HuH-7 (cell line): ENCODE measurements around the gene FCN3.

Experiments used
- DNase-seq: peaks from one replicate; pipeline ENCODE4 v3.0.0; 2011; ENCODE audit warnings: low spot score

Gene FCN3

DNA sequence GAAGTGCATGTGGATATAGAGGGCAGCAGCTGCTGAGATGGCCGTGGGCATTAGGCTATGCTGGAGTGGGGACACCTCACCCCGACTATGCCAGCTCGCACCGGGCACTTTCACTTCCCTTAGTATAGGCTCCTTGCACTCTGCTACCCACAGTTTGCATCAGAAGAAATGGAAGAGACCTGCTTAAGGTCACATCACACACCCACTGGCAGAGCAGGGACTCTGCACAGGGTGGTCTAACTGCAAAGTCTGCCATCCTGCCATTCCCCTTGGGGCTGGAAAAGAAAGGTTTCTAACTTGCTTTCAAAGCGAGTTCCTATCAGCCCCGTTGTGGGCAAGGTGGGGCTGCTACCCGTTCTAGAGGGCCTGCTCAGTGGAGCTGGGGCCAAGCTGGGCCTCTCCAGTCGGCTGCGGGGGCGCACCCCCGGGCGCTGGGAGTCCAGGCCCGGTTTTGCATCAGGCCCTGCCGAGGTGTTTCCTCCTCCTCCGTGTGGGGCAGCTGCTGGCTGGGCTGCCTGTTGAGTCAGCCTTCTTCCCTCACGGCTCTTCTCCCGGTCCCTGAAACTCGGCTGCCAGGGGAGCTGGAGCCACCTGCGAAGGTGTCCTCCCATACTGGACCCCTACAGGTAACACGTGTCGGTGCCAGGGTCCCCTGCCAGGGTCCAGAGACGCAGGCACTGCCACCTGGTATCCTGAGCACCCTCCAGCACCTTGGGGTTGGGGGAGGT is 32.9 kb downstream of the FCN3 start, which contains the start of gene SYTL1:
Gene SYTL1, plus strand, starts transcription at position 498 of the 728 bp plus-strand sequence. CDS start 3,313 bp downstream, outside the sequence.
- DNase-seq = no peak

DNA sequence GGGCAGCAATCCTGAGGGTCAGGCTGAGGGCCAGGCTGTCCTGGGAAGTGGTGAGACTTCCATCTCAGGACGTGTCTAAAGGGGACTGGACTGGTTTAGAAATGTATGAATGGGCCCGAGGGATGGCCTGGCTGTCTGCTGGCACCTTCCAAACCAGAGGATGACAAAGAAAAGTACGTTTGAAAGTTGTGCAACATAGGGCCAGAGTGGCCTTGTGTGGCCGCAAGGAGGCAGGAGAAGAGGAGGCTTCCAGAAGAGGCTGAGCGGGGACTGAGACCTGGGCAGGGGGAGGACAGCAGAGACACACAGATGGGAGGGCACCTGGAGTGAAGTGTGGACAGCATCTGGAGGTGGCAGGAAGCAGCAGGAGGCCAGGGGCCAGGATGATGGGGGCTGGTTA is 35.4 kb downstream of the FCN3 start:
- no peak for DNase-seq

DNA sequence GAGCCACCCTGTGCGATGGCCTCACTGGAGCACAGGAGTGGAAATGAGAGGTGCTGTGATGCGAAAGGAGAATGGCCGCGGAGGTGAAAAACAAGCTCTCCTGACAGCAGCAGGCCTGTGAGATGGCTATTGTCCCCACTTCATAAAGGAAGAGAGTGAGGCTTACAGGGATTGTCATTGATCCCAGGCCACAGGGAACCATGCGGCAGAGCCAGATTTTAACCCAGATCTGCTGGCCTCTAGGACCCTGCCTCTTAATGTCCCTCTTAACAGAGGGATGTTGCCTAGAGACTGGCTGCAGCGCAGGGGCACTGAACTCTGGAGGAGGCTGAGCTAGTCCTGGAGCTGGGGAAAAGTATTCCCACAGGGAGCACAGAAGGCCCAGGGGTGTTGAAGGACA is 35.9 kb downstream of the FCN3 start:
- no peak for DNase-seq

DNA sequence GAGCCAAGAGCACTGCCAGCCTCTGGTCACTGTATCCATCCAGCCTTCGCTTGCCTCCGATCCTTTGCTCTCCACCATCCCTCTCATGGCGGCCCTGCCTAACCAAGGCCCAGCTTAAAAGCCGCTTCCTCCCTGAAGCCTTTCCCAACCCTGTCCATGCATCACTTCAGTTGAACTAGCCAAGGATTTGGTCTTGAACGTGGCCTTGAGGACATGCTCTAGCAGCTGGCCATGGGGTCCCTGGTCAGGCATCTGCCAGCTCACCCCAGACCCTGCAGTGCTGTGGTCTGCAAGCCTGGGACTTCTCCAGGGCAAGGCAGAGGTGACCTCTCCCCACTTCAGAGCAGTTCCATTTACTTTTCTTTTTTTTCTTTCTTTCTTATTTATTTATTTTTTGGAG is 37.9 kb downstream of the FCN3 start:
- no peak for DNase-seq

DNA sequence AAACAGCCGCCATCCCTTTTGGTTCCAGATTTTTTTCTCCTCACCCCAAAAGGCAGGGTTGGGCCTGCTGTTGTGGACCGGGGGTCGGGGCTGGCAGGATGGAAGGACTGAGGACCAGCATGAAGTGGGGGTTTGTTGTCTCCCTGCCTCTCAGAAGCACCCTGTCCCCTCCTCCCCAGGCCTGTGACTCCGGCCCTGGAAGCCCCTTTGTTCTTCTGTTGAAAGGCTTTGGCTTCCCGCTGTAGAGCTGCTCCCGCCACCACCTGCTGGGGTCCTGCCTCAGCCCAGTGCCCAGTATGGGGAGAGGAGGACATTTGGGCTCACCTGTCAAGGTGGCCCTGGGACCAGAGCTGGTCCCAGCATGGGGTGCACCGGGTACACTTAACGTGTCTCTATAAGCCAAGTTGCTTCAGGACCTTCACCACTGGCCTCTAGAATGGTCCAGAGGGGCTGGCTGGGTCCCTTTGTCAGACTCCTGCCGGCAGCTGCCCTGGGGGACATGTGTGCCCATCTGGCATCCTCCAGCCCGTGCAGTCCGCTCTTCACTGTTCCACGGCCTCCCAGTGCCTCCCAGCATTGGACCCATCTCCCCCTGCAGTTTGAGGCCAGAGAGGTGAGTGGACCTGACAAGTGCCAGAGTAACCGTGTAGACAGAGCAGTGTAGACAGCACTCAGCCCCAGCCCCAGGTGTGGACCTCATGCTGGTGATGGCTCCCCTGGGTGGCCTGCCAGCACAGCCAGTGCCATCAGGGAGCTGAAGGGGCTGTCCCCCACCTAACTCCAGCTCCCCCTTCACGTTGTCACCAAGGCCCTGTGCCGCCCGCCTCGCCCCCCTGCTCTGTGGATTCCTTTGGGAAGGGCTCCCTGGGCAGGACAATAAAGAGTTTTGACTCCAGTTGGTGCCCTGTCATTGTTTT is 38.9 kb downstream of the FCN3 start:
- no peak for DNase-seq

DNA sequence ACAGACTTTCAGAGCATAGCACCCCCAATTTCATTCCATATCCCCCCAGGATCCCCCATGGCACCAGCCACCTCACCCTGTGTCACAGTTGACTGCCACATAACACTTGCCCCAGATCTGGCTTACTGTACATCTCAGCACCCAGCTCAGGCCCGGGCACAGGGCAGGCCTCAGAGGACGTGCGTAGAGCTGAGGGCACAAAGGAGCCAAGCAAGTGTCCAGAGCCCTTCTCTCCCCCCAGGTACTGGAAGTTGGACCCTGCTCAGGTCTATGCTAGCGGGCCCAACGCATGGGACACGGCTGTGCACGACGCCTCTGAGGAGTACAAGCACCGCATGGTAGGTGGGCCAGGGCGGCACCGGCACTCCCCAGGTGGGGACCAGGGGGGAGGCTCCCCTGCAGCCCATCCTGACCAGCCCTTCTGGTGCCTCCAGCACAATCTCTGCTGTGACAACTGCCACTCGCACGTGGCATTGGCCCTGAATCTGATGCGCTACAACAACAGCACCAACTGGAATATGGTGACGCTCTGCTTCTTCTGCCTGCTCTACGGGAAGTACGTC is 40.8 kb downstream of the FCN3 start:
- DNase-seq = no peak

DNA sequence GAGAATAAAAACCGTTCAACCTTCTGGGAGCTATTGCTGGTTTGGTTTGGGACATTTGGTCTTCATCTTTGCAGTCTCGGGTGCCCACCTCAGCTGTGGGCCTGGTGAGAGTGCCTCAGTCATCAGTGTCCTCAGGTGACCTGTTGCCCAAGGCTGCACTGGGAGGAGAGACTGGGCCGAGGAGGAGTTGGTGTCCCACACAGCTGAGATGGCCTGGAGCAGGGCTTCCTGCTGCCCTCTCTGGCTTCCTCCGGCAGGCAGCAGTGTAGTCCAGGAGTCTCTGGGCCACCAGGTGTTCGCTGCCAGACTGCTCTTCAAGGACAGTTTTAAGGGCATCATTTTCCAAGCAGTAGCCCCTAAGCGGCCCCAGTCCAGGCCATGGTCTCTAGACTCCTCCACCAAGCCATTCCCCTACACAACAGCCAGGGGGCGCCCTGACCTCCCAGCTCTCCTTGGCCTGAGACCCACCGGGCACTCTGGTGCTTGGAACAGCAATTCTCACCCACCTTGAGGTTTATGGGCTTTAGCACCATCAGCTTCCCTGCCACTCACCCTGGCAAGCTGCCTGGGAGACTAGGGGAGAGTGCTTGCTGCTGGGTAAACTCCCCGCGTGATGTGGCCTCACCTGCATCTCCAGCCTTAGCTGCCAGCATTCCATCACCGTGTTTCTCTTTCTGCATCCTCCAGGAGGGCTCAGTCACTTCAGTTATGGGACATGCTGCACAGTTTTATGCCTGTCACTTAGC is 41.9 kb downstream of the FCN3 start:
- DNase-seq = peak; percentile 88

DNA sequence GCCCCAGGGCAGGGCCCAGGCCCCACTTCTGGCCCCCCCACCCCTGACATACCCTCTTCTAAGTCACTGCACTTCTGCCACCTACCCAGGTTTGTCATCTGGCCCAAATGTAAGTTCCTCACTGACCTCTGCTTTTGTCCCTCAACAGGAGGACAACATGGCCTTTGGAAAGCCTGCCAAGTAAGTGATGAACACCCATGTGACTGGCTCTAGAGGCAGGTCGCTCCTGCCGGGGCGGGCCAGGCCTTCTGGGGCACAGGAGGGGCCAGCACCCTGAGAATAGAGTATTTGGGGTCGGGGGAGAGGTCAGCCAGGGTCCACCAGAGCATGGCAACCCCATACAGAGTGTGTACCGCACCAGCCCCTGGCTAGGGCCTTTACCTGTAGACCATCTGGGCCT is 42.7 kb downstream of the FCN3 start:
- no peak for DNase-seq

DNA sequence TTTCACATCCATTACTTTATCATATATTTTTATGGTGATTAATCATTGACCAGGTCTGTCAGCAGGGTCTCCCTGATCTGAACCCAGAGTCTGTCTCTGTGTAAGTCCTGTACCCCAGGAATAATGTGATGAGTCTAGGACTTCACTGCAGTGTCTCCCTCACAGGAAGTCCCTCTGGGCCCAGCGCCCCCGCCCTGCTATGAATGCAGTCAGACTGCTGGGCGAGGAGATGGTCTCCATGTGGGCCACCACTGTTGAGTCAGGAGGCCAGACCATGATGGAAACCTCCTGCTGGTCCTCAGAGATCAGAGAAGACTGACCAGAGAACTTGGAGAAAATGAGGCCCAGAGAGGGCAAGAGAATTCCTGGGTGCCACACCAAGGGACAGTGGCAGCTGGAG is 43.2 kb downstream of the FCN3 start:
- no peak for DNase-seq

DNA sequence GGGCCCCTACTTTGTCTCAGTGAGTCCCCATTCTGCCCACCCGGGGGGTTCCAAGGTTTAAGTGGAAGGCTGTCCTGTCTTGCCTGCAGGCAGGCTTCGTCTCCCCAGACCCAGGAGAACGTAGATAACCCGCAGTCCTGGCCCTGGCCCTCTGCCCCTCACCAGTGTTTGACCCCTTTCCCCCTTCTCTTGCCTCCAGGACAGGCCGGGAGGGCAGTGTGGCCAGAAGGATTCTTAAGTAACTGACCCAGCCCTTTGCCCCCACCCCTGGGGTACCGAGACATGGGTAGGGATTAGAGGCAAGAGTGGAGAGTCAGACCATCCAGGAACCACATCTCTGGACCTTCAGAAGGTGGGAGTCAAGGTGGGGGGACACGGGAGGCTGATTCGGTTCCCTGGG is 43.8 kb downstream of the FCN3 start:
- DNase-seq = no peak

DNA sequence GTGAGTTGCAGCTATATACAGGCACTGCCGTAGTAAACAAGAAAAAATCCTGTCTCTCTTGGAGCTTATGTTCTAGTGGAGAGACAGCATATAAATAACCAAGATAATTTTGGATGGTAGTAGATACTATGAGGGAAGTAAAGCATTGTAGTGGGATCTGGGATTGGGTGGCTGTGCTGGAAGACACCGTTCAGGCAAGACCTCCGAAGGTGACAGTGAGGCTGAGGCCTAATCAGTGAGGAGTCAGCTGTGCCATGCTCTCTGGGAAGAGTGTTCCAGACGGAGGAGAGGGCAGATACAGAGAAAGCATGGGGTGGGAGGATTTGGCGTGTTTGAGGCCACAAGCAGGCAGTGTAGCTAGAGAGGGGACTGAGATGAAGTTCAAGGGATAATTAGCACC is 46.7 kb downstream of the FCN3 start:
- DNase-seq = no peak

DNA sequence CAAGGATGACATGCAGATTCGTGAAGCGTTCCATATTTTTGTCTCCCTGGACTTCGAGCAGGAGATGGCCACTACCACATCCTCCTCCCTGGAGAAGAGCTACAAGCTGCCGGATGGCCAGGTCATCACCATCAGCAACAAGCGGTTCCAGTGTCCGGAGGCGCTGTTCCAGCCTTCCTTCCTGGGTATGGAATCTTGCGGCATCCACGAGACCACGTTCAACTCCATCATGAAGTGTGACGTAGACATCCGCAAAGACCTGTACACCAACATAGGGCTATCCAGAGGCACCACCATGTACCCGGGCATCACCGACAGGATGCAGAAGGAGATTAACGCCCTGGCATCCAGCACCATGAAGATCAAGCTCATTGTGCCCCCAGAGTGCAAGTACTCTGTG is 49.3 kb downstream of the FCN3 start:
- DNase-seq = no peak

DNA sequence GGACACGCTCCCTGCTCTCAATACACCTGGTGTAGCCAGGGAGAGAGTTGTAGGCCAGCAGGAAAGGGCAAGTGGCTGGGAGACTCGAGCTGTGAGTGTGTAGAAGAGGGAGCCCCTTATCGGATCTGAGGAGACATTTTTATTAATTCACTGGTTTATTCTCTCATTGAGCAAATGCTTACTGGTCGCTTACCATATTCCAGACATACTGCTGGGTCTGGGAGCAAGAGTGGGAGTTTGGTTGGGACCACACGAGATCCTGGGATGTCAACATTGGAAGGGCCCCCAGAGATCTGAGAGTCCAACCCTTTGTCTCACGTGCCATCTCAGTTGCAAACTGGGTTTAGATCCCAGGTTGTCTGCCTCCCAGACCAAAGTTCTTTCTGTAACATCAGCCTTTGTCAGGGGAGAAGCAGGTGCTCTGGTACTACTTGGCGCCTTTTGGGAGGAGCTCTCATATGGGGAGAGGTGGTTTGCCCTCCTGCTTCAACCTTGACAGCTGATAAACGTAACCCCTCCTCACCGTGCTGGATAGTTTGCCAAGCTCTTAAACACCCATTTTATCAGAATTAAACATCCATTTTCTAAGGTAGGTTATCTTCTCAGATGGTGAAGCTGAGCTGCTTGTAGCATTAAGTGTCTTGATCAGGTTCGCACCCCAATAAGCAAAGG is 51.9 kb downstream of the FCN3 start:
- no peak for DNase-seq

DNA sequence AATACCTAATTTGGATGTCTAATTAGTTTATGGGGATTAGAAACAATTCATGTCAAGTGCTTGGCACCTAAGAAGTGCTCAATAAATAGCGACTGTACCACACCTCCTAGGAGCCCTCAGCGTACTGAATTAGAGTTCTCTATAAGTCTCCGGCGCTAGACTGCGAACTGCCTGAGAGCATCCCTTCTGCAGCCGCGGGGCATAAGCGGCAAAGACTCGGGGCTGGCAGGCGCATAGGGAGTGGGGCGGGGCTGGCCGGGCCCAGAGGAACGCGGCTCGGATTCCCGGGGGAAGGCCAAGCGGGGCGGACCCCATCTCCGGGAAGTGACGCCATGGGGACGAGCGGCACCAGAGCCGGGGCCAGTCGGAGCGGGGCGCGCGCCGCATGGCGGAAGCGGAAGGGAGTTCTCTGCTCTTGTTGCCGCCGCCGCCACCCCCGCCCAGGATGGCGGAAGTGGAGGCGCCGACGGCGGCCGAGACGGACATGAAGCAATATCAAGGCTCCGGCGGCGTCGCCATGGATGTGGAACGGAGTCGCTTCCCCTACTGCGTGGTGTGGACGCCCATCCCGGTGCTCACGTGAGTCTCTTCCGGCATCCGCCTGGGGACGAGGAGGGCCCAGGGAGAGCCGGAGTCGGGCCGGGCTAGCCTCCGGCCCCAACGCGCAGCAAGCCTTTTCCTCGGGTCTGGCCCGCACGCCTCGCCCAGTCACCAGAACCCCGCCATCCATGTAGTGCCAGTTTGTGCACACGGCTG is 52.6 kb downstream of the FCN3 start, which contains the start of gene TMEM222:
Gene TMEM222, plus strand, starts transcription at position 351 of the 756 bp plus-strand sequence. Its CDS starts 35 bp downstream, at position 386.
- DNase-seq = peak; percentile 92
